Measurements from ENCODE around the gene IGFL1.

GRCh38 chr19:46269101-46269500 lies 39.6 kb downstream of the IGFL1 start:
- TF ChIP-seq CTCF (IDR thresholded peaks at IDR 0.05) (no peak), POLR2AphosphoS5 (IDR thresholded peaks at IDR 0.05) (no peak)
